Motor neuron (in vitro differentiated cells): ENCODE data around the gene CAMKMT. TPM values are rescaled to one million over a fixed set of nuclear protein-coding genes. Genes with fewer than 3 reads are reported as not detected.

Experiments used
- ATAC-seq, 8 experiments: fragments of 200-7000 bp; cut with Tn5 transposase; replicated peaks in 6 of 8; 2 replicates each; pipeline ENCODE4 v1.8.0; 2021; ENCODE audit warnings: mild to moderate bottlenecking in 8 of 8, moderate library complexity in 8 of 8
- H3K27ac ChIP-seq, 2 donors: fragments of 250-450 bp; sonication (Bioruptor Pico); 2 replicates each; pipeline ENCODE4 v1.9.0; 2021; ENCODE audit warnings: antibody characterized with exemption in 2 of 2, mild to moderate bottlenecking in 2 of 2, moderate library complexity in 1 of 2
- H3K4me1 ChIP-seq, 2 donors: fragments of 250-450 bp; sonication (Bioruptor Pico); replicated peaks in 1 of 2; 2 replicates each; pipeline ENCODE4 v1.6.1; 2021; ENCODE audit warnings: antibody characterized with exemption in 2 of 2, mild to moderate bottlenecking in 2 of 2, moderate library complexity in 1 of 2
- H3K4me3 ChIP-seq, 5 donors: fragments of 250-450 bp; sonication (Bioruptor Pico); 2 replicates each; pipeline ENCODE4 v1.9.0; 2021; ENCODE audit warnings: antibody characterized with exemption in 5 of 5, mild to moderate bottlenecking in 5 of 5, moderate library complexity in 4 of 5
- WGBS, 10 experiments: fragments of 450-650 bp; shearing (Covaris generic); methylation state at CpG; one replicate each; pipeline ENCODE4 v1.0.0; 2022; 5-methylcytosine and 5-hydroxymethylcytosine counted together
- in situ Hi-C, 9 experiments: fragments of 400-800 bp; cut with MboI; loops; one replicate each; pipeline ENCODE4 v1.15.0; 2021; ENCODE audit warnings: low sequenced_read_pairs in 9 of 9, low pct_unique_long_range_greater_than_20kb in 2 of 9; ENCODE audit not compliant: unreplicated experiment in 9 of 9
- total RNA-seq, 8 experiments: library from RNA; unstranded; fragments of 300-600 nt; gene quantifications; 2 replicates each; pipeline versions ENCODE4 v1.2.3 to v1.2.4, GENCODE V29; 2022

CAMKMT gene
- total RNA-seq, 8 experiments from 2014 or later: 3.6 to 15.7 (median 6.1) TPM

DNA sequence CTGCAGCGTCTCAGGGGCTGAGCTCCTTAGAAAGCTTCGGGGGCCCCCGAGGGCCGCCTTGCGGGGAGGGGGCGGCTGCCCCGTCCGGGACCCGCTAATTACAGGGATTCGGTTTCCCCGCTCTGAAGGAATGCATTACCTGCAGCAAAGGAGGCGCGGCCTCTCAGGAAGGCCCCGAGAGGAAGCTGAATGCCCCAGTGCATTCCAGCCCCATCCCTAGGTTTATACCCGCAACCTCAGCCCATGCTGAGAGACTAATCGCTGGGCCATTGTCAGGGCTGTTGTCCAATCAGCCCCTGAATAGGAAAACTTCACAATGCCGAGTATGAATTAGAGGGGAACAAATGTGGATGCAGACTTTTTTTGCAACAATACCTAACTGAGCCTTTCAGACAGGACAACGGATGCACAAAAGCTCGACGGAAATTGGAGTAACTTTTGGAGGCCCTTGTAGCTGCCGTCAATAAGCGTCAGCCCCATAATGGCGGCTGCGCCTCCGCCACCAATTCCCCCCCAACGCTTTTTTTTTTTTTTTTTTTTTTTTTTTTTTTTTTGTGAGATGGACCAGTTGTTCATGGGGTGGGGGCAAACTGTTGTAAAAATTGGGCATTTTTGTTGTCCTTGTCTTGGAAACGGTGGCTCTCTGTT, 441.2 kb downstream of the CAMKMT start:
- H3K4me1 ChIP-seq: peaks cover 0 to 5% of the 10 kb centered on the region in 2 donors
- H3K4me3 ChIP-seq: no peak overlapping the region
- H3K27ac ChIP-seq: no peak overlapping the region
- ATAC-seq: peak in 2 of 8 experiments; percentile 28 to 41
- in situ Hi-C loops: no loop called here
- WGBS, 10 experiments: 0 to 60% (median 9%) methylated on average over 1 to 9 of the region's 27 CpGs; no CpG with 5 or more reads in 2 of the 10 experiments

DNA sequence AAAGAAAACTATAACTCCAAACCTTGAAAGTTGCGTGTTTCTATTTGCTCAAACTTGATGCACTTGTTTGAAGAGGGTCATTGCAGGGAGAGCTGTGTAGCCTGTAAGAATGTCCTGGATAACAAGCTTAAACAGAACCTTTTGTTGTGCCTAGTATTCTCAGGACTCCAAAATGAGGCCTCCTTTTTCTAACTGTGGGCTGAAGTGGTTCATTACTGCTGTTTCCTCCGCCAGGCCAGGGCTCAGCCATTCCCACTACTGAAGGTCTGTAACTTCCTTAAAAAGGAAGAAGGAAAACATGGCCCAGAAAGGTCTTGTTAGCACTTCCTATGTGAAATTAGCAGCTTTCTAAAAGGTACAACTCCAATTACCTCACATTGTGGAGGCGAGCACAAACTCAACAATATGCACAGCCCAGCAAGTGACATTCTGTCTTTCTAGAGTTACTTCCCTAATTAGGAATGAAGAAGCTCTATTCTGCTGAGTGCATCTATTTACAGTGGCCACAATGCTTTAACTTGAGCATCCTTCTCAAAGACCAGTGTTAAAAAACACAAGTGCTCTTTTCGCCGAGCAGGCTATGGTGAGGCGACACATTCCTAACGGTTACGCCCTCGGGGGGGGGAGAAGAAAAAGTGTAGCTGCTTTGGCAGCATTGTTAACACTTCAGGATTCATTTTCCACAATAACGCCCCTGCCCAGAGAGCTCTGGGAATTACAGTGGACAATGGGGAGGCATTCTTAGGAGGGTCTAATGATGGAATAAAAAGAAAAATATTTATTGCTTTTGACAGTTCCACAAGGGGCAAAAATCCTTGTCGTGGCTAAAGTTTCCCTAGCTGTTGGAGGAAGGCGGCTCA, 442.9 kb downstream of the CAMKMT start:
- no peak for ATAC-seq
- in situ Hi-C loops: no loop called here
- Histone ChIP-seq H3K4me1 (peaks cover 0 to 5% of the 10 kb centered on the region in 2 donors), H3K4me3 (no peak overlapping the region), H3K27ac (no peak overlapping the region)
- WGBS, 10 experiments: 15 to 75% (median 39%) methylated on average over 3 to 11 of the region's 12 CpGs; no CpG with 5 or more reads in 1 of the 10 experiments

DNA sequence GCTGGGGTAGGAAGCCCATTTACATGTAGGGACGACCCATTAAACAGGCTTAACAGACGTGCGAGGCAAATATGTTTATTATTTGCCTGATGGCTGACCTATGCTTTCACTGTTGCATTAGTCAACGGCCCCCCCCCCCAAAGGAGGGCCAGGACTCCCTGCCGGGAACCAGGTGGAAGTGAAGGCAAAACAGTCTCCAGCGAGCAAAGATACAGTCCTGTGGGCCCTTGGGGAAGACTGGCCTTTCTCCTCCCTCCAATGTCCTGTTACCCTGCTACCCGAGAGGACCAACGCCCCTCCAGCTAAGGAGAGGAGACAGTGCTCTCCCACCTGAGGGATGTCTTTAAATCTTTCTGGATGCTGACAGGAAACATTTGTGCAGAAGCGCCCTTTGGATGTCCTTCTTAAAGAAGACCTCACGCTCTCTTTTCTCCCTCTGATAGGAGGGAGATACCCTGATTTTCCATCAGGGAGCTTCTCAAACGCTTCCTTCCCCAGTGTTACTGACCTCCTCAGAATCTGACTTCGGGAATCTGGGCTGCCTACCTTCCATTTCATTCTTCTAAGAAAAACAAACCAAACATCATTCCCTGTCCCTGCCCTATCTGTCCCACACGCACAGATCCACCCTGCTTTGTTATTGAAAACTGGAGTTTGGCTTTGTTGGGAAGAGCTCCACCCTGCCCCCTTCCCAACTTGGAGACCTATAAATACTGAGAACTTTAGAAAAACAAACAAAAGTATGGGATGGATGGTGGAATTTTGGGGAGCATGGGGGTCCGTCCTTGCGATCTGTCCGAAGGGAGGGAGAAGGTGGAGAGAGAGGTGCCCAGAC, 443.9 kb downstream of the CAMKMT start:
- H3K4me3 ChIP-seq: no peak overlapping the region
- in situ Hi-C loops: no loop called here
- H3K4me1 ChIP-seq: peaks cover 0 to 5% of the 10 kb centered on the region in 2 donors
- WGBS, 10 experiments: 0 to 22% (median 11%) methylated on average over 1 to 12 of the region's 16 CpGs; no CpG with 5 or more reads in 1 of the 10 experiments
- H3K27ac ChIP-seq: no peak overlapping the region
- no peak for ATAC-seq

DNA sequence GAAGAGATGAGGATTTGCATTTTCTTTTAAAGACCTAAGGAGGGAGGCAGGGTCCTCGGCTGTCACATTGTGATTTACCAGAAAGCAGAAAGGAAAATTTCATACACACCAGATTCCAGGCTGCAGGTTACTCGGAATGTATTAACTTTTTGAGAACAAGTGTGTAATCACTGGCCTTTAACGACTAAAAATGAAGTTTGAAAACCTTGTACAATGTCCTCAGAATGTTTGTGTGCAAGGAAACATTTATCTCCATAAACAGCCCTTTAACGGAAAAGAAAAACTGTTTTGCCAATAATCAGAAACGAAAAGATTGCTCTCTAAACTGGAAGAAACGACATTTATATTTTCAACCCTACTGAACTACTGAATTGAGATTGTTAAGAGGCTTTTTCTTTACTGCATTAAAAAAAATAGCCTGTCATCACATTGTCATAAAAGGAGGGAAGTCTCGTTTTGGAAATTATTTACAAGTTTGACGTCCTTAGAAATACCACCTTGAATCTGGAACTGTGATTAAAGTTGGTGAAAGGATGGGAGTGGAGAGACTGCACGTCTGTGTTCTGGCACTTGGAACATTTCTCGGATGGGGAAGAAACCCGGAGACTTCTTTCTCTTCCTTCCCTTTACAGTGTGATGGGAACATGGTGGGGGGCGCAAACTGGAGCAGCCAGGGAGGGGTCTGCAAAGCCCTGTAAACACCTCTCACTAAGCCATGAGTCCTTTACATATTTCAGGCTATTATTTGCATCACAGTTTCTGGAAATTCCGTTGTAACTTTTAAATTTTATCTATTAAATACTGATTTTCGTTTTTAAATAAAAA, 445.7 kb downstream of the CAMKMT start:
- peaks cover 0 to 3% of the 10 kb centered on the region in 2 donors for H3K4me1 ChIP-seq
- no peak overlapping the region for H3K4me3 ChIP-seq
- no peak for ATAC-seq
- 2 to 55% (median 26%) methylated on average over 2 to 14 of the region's 14 CpGs for WGBS, 10 experiments
- in situ Hi-C loops: no loop called here
- no peak overlapping the region for H3K27ac ChIP-seq

DNA sequence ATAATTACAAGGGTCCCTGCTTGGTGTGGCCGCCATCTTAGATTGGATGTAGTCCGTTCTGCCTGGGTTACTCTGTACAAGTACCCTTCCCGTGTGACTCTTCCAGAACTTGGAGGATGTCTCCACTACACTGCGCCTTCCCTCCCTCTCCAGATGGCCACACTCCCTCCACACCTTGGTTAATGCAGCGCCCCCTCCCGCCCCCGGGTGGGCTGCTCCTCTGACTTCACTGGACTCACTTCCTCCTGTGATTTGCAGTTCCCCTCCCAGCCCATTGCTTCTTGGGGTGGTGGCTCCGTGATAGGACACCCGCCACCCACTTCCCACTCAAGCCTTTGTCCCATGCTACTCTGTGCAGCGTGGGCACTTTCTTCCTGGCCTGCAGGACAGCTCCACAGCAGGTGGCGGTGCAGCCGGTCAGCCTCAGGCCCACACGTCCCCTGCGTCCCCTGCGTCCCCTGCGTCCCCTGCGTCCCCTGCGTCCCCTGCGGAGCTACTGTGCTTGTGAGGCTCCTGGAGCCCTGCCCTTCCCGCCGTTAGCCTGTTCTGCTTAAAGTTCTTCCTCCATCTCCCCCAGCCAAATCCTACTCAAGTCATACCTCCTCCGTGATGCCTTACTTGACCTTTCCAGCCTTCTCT, 449.3 kb downstream of the CAMKMT start:
- in situ Hi-C loops: no loop called here
- Histone ChIP-seq H3K4me1 (no peaks in the 10 kb centered on the region), H3K4me3 (no peak overlapping the region), H3K27ac (no peak overlapping the region)
- no peak for ATAC-seq
- 39 to 100% (median 83%) methylated on average over 1 to 5 of the region's 22 CpGs; no CpG with 5 or more reads in 4 of the 10 experiments for WGBS, 10 experiments

DNA sequence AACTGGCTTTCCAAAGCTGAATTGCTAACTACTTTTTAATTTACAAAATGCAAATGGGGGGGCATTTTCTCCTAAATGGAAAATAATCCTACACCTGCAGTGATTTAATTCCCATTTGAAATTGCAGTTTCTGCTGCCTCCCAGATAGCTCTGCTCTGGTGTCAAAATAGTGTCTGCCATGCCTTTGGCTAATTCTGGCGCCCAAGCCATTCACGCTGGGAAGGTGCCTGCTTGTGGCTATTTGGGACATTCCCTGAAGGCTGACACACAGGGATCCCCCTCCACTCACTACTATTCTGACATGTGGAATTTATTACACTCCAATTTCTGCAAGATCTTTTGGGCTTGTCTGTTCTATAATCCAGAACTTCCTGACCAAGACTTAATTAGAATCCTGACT, 451.4 kb downstream of the CAMKMT start:
- peak in 1 of 8 experiments; percentile 75 for ATAC-seq
- Histone ChIP-seq H3K27ac (no peak overlapping the region), H3K4me3 (no peak overlapping the region), H3K4me1 (no peaks in the 10 kb centered on the region)
- in situ Hi-C loops: no loop called here
- WGBS, 10 experiments: 13 to 80% (median 40%) methylated on average over 1 to 2 of the region's 2 CpGs; no CpG with 5 or more reads in 6 of the 10 experiments

DNA sequence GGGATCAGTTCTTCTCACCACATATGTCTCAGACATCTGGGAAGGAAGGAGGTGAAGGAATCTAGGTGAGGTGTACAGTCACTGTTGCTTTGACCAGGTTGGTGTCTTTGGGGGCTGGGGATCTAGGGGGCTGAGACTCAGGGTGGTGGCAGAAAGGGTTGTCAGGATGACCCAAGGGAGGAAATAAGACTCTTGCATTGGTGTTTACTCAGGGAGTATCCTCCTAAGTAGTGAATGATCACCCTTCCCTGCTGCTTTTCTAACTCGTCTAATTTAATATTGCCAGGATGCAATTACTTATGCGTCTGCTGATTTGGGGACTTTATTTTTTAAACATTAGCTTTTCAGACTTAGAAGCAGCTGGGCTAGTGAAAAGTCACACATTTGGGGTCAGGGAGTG, 451.9 kb downstream of the CAMKMT start:
- 20 to 100% (median 66%) methylated on average over 1 to 2 of the region's 2 CpGs; no CpG with 5 or more reads in 4 of the 10 experiments for WGBS, 10 experiments
- in situ Hi-C loops: no loop called here
- no peaks in the 10 kb centered on the region for H3K4me1 ChIP-seq
- ATAC-seq: peak in 1 of 8 experiments; percentile 79
- H3K4me3 ChIP-seq: no peak overlapping the region
- H3K27ac ChIP-seq: no peak overlapping the region

DNA sequence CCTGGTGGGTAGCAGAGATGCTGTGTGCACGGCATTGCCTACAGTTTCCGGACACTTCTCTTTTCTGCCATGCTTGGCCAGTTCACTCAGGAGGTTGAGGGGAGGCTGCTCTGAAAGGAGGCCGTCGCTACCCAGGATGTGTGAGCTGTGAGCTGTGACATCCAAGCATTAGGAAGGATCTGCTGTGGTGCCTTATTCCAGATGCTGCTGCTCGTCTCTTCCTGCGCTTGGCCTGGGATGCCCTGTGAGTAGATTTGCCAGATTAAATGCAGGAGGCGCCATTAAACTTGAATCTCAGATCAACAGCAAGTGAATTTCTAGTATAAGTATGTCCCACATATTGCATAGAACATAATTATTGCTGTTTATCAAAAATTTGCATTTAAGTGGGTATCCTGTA, 455.5 kb downstream of the CAMKMT start:
- ATAC-seq: no peak
- H3K4me1 ChIP-seq: no peaks in the 10 kb centered on the region
- no peak overlapping the region for H3K27ac ChIP-seq
- 66 to 100% (median 80%) methylated on average over 1 to 6 of the region's 7 CpGs; no CpG with 5 or more reads in 2 of the 10 experiments for WGBS, 10 experiments
- in situ Hi-C loops: no loop called here
- no peak overlapping the region for H3K4me3 ChIP-seq

DNA sequence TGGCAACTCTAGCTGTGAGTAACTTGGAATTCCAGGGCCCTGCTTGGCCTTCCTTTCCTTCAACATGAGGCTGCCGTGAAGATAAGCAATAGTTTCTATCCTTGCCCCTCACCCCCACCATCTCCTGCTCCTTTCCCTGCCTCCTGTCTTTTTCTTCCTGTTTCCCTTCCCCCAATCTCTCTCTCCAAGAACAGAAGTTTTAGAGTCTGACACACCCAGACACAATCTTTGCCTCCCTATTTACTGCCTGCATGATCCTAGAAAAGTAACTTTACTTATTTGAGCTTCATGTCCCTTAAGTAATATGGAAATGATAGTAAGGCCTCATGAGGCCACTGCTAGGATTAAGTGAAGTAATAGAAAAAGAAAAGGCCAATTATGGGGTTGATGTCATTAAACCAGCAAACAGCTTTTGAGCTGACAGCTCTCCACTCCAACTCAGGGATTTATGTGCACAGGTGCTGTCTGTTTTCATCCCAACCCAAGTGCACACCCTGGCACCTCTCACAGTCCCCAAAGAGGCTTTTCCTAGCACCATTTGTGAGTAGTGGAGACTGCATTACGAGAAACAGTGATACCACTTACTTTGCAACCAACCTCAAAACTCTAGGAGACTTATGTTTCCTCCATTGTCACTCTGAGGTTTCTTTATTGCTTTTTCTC, 456.1 kb downstream of the CAMKMT start:
- H3K4me3 ChIP-seq: no peak overlapping the region
- no peaks in the 10 kb centered on the region for H3K4me1 ChIP-seq
- no peak for ATAC-seq
- H3K27ac ChIP-seq: no peak overlapping the region
- in situ Hi-C loops: no loop called here
- WGBS, 10 experiments: 17 to 100% (median 80%) methylated on average over 1 to 2 of the region's 2 CpGs; no CpG with 5 or more reads in 3 of the 10 experiments

DNA sequence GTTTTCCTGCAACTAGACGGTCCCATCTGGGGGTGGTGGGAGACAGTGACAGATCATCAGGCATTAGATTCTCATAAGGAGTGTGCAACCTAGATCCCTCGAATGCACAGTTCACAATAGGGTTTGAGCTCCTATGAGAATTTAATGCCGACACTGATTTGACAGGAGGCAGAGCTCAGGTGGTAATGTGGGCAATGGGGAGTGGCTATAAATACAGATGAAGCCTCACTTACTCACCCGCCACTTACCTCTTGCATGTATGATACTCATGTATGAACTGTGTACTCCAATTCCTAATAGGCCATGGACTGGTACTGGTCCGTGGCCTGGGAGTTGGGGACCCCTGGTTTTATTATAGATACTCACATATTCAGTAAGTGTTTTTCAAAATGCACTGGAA, 457.3 kb downstream of the CAMKMT start:
- in situ Hi-C loops: no loop called here
- Histone ChIP-seq H3K4me1 (no peaks in the 10 kb centered on the region), H3K4me3 (no peak overlapping the region), H3K27ac (no peak overlapping the region)
- no peak for ATAC-seq
- 17 to 100% (median 66%) methylated on average over 1 to 5 of the region's 5 CpGs; no CpG with 5 or more reads in 1 of the 10 experiments for WGBS, 10 experiments

DNA sequence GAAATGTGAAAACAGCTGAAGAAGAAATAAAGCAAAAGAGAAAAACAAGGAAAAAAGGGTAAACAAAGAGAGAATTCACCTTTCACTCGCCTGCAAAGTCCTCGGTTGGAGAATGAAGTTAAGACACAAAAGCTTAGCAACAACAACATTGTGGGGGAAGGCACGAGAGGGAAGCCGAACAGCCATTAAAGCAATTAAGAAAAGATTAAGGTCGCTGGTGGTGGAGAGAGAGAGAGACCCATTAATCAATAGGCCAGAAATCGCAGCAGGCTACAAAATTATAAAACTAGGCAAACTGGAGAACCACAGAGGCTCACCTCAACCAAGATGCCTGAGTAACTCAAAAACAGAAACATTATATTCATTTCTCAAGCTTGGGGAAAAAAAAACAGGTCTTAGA, 459.8 kb downstream of the CAMKMT start:
- ATAC-seq: no peak
- Histone ChIP-seq H3K27ac (no peak overlapping the region), H3K4me1 (no peaks in the 10 kb centered on the region), H3K4me3 (no peak overlapping the region)
- in situ Hi-C loops: no loop called here
- 19 to 57% (median 37%) methylated on average over 3 to 6 of the region's 6 CpGs for WGBS, 10 experiments
